Heart left ventricle (tissue), 13 donors: ENCODE measurements around the gene KRT26.

ENCODE experiments used
- POLR2A ChIP-seq, 2 donors: fragments of 450-650 bp; IDR thresholded peaks; one replicate each; pipeline ENCODE4 v1.6.1; 2017; ENCODE audit warnings: antibody characterized with exemption in 2 of 2, mild to moderate bottlenecking in 2 of 2, moderate library complexity in 2 of 2
- TF ChIP-seq, protein P1 (sequence below), 12 donors: fragments of 200-600 bp; sonication (generic) in 4 of 12; IDR thresholded peaks; one replicate each; pipeline versions ENCODE4 v1.5.0 to v1.8.0; 2018 to 2022; ENCODE audit warnings: antibody characterized with exemption in 12 of 12, mild to moderate bottlenecking in 5 of 12
- donor health status: ischemic (EF 13 %, LVEDD 7.1; RV severe dilation, severe dysfunction).
- donor health status: DM: no; HTN: yes; CAD: no.
- donor health status: DM: no; HTN: no; CAD: no.
- donor health status: ischemic (EF 25% LVEDD 6.9; RV normal size, moderate dysfunction).
- donor health status: ischemic (EF 25% LVEDD 5.7; RV mildly dilated, moderate dysfunction).
- donor health status: ischemic (EF 35%, LVEDD 5.7; RV mildly dilated, moderate dysfunction).
- donor health status: nonischemic (EF 11% LVEDD 7.7; RV severe dilation, severe dysfunction).
- donor health status: DM: yes; HTN: yes; CAD: no.
- donor health status: PGD.
- donor health status: ischemic (EF 29% LVEDD 5.4; RV normal size, mild dysfunction).
- donor health status: nonischemic (EF 23%, LVEDD 6.1; RV moderate dilation, normal function).

- TF ChIP-seq, protein P1, sequence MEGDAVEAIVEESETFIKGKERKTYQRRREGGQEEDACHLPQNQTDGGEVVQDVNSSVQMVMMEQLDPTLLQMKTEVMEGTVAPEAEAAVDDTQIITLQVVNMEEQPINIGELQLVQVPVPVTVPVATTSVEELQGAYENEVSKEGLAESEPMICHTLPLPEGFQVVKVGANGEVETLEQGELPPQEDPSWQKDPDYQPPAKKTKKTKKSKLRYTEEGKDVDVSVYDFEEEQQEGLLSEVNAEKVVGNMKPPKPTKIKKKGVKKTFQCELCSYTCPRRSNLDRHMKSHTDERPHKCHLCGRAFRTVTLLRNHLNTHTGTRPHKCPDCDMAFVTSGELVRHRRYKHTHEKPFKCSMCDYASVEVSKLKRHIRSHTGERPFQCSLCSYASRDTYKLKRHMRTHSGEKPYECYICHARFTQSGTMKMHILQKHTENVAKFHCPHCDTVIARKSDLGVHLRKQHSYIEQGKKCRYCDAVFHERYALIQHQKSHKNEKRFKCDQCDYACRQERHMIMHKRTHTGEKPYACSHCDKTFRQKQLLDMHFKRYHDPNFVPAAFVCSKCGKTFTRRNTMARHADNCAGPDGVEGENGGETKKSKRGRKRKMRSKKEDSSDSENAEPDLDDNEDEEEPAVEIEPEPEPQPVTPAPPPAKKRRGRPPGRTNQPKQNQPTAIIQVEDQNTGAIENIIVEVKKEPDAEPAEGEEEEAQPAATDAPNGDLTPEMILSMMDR (IDR thresholded peaks at IDR 0.05) = no peak
- TF ChIP-seq POLR2A (IDR thresholded peaks at IDR 0.05) = no peak
These were observed 46.3 kb upstream of the KRT26 start for GRCh38 chr17:40818343-40818732.
